HCT116 (cell line): Measurements from ENCODE around the gene BCL11B. TPM values are rescaled to one million over a fixed set of nuclear protein-coding genes. Genes with fewer than 3 reads are reported as not detected.

Experiments
- ATAC-seq: fragments of 200-7000 bp; cut with Tn5 transposase; 2 replicates; pipeline ENCODE4 v1.9.1; 2020; ENCODE audit warnings: mild to moderate bottlenecking, moderate library complexity
- BruUV-seq: library from RNA; stranded (reverse); fragments of 400-500 nt; replicated peaks from 2 replicates; lab custom pipeline; 2021; lab: Mats Ljungman, UMichigan
- CTCF ChIA-PET: fragments of 300-600 bp; sonication (Branson Sonifier 250); formaldehyde crosslinking; loops from one replicate; lab custom pipeline; 2021; ENCODE audit warnings: antibody characterized with exemption; lab: Charles Lee
- POLR2A ChIA-PET: fragments of 300-600, 350-600 bp; sonication (Branson Sonifier 250); formaldehyde crosslinking; loops from one replicate; lab custom pipeline; 2021; ENCODE audit warnings: antibody characterized with exemption; lab: Charles Lee
- RAD21 ChIA-PET, 2 experiments: fragments of 300-600 bp; sonication (Branson Sonifier 250); formaldehyde crosslinking; loops; one replicate each; lab custom pipeline; 2023; ENCODE audit warnings: low total read pairs in 2 of 2; ENCODE audit not compliant: uncharacterized antibody in 2 of 2, unreplicated experiment in 2 of 2, low non-redundant PET in 1 of 2; lab: Charles Lee
- DNase-seq: peaks from one replicate; pipeline ENCODE4 v3.0.0-alpha.2; 2010; ENCODE audit warnings: low read depth, low spot score
- H2AFZ ChIP-seq: fragments of 200-600 bp; shearing (Covaris generic), sonication (generic); 2 replicates; pipeline ENCODE4 v1.6.1; 2017; ENCODE audit warnings: low read depth, mixed run types, mixed read lengths, antibody characterized with exemption, low read length; ENCODE audit not compliant: poor library complexity, severe bottlenecking
- H3K27ac ChIP-seq: 2 replicates; pipeline ENCODE4 v1.5.1; 2012; ENCODE audit warnings: low read depth, low read length
- H3K27me3 ChIP-seq: fragments of 200-600 bp; sonication (generic); 2 replicates; pipeline ENCODE4 v1.6.1; 2016; ENCODE audit warnings: mixed run types, low read length, mixed read lengths; ENCODE audit not compliant: insufficient read depth
- H3K36me3 ChIP-seq, 2 experiments: fragments of 200-500 bp in 1 of 2; fragments of 200-600 bp in 1 of 2; sonication (Bioruptor generic) in 1 of 2; sonication (generic) in 1 of 2; 2 replicates each; pipeline versions ENCODE4 v1.5.1 to v1.6.1; 2014 to 2016; ENCODE audit warnings: low read length in 2 of 2, inconsistent platforms in 1 of 2, mixed read lengths in 1 of 2, mixed run types in 1 of 2; ENCODE audit not compliant: insufficient read depth in 2 of 2, control insufficient read depth in 1 of 2
- H3K4me1 ChIP-seq, 2 experiments: fragments of 200-600 bp in 1 of 2; sonication (generic) in 1 of 2; 2 replicates each; pipeline versions ENCODE4 v1.5.1 to v1.6.1; 2012 to 2017; ENCODE audit warnings: low read length in 2 of 2, inconsistent platforms in 1 of 2, mild to moderate bottlenecking in 1 of 2, mixed read lengths in 1 of 2, mixed run types in 1 of 2, moderate library complexity in 1 of 2; ENCODE audit not compliant: insufficient read depth in 2 of 2, control insufficient read depth in 1 of 2
- H3K4me2 ChIP-seq: fragments of 200-600 bp; sonication (generic); 2 replicates; pipeline ENCODE4 v1.6.1; 2017; ENCODE audit warnings: mixed run types, low read length, mixed read lengths
- H3K4me3 ChIP-seq, 2 experiments: fragments of 200-600 bp in 1 of 2; sonication (generic) in 1 of 2; replicated peaks in 1 of 2; 2 replicates each; pipeline ENCODE4 v1.5.1; 2011 to 2016; ENCODE audit warnings: low read length in 2 of 2, control low read depth in 1 of 2, low read depth in 1 of 2, mild to moderate bottlenecking in 1 of 2, mixed read lengths in 1 of 2, mixed run types in 1 of 2
- H3K79me2 ChIP-seq: fragments of 200-600 bp; sonication (generic); 2 replicates; pipeline ENCODE4 v1.6.1; 2017; ENCODE audit warnings: mild to moderate bottlenecking, mixed run types, low read length, moderate library complexity, mixed read lengths; ENCODE audit not compliant: insufficient read depth
- H3K9ac ChIP-seq: fragments of 200-600 bp; sonication (generic); 2 replicates; pipeline ENCODE4 v1.6.1; 2016; ENCODE audit warnings: low read length, mixed read lengths
- H3K9me2 ChIP-seq: fragments of 200-600 bp; sonication (generic), shearing (Covaris generic); 2 replicates; pipeline ENCODE4 v1.6.1; 2017; ENCODE audit warnings: mixed run types, mild to moderate bottlenecking, moderate library complexity; ENCODE audit not compliant: insufficient read depth
- H3K9me3 ChIP-seq, 2 experiments: fragments of 200-500 bp in 1 of 2; fragments of 200-600 bp in 1 of 2; sonication (Bioruptor generic) in 1 of 2; sonication (generic) in 1 of 2; 2 replicates each; pipeline ENCODE4 v1.6.1; 2014 to 2017; ENCODE audit warnings: low read length in 2 of 2, mixed read lengths in 2 of 2, inconsistent platforms in 1 of 2, low read depth in 1 of 2, mild to moderate bottlenecking in 1 of 2, mixed run types in 1 of 2, moderate library complexity in 1 of 2; ENCODE audit not compliant: control insufficient read depth in 1 of 2, insufficient read depth in 1 of 2
- H4K20me1 ChIP-seq: fragments of 200-600 bp; sonication (generic), shearing (Covaris generic); 2 replicates; pipeline ENCODE4 v1.6.1; 2017; ENCODE audit warnings: mixed run types, mild to moderate bottlenecking, moderate library complexity; ENCODE audit not compliant: insufficient read depth
- CBX3 ChIP-seq: IDR thresholded peaks from 2 replicates; pipeline ENCODE4 v1.6.1; 2012; ENCODE audit warnings: low read depth
- CEBPB ChIP-seq: IDR thresholded peaks from 2 replicates; pipeline ENCODE4 v1.6.1; 2012; ENCODE audit warnings: low read depth
- EGR1 ChIP-seq: IDR thresholded peaks from 2 replicates; pipeline ENCODE4 v1.6.1; 2012; ENCODE audit warnings: low read depth
- ELF1 ChIP-seq: IDR thresholded peaks from 2 replicates; pipeline ENCODE4 v1.6.1; 2012; ENCODE audit warnings: low read depth, borderline replicate concordance
- JUND ChIP-seq: IDR thresholded peaks from 2 replicates; pipeline ENCODE4 v1.6.1; 2012
- RAD21 ChIP-seq: IDR thresholded peaks from 2 replicates; pipeline ENCODE4 v1.6.1; 2012; ENCODE audit warnings: low read depth, mild to moderate bottlenecking
- SIN3A ChIP-seq: IDR thresholded peaks from 2 replicates; pipeline ENCODE4 v1.6.1; 2012; ENCODE audit warnings: low read depth
- SP1 ChIP-seq: IDR thresholded peaks from 2 replicates; pipeline ENCODE4 v1.6.1; 2012; ENCODE audit warnings: low read depth
- TCF7L2 ChIP-seq: IDR thresholded peaks from 2 replicates; pipeline ENCODE4 v1.7.0; 2011; ENCODE audit warnings: borderline replicate concordance, inconsistent platforms; ENCODE audit not compliant: insufficient read depth, insufficient read length; ENCODE audit errors: extremely low read depth
- ZBTB33 ChIP-seq: IDR thresholded peaks from 2 replicates; pipeline ENCODE4 v1.6.1; 2011; ENCODE audit warnings: mild to moderate bottlenecking, low read length, moderate library complexity; ENCODE audit not compliant: insufficient replicate concordance; ENCODE audit errors: extremely low read depth
- ZNF274 ChIP-seq: fragments of 200-500 bp; sonication (Bioruptor generic); IDR thresholded peaks from 2 replicates; pipeline ENCODE4 v1.6.1; 2014; ENCODE audit warnings: mild to moderate bottlenecking, low read depth, low read length, inconsistent platforms
- intact Hi-C: fragments of 100-400 bp; cut with micrococcal nuclease; formaldehyde crosslinking; loops from 2 replicates; pipeline ENCODE4 v1.10.0; 2022
- total RNA-seq: library from RNA; stranded (reverse); gene quantifications from one replicate; pipeline ENCODE4 v1.2.1, GENCODE V29; 2021; ENCODE audit not compliant: unreplicated experiment

BCL11B gene
- total RNA-seq, 1 experiment from 2014 or later, result 1.1 TPM

DNA sequence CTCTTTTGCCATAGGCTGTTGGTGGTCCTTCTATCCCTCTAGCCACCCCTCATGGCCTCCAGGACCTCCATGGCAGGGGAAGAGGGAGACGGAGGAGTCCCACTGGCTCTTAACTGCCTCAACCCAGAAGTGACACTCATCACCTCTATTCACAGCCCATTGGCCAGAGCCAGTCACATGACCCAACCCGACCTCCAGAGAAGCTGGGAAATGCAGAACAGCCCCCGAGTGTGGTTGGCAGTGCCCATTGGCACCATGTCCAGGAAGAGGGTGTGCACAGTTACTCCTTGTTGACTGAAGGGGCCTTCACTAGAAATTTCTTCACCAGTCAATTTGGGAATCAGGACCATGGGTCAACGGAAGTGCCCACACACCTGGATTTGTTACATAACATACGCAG is 17.0 kb upstream of the BCL11B start:
- Histone ChIP-seq H4K20me1 (no peaks in the 10 kb centered on the region), H3K9me3 (no peaks in the 10 kb centered on the region), H3K79me2 (no peaks in the 10 kb centered on the region), H3K9ac (no peak overlapping the region), H2AFZ (no peak overlapping the region), H3K27ac (no peak overlapping the region), H3K9me2 (no peaks in the 10 kb centered on the region), H3K4me1 (no peaks in the 10 kb centered on the region), H3K4me3 (no peak overlapping the region), H3K27me3 (no peaks in the 10 kb centered on the region), H3K36me3 (no peaks in the 10 kb centered on the region), H3K4me2 (no peak overlapping the region)
- intact Hi-C loops, result no loop called here
- RAD21 ChIA-PET, result no interaction called here
- TF ChIP-seq JUND (no peak), CBX3 (no peak), ZBTB33 (no peak), SIN3A (no peak), SP1 (no peak), TCF7L2 (no peak), RAD21 (no peak), CEBPB (no peak), ZNF274 (no peak), ELF1 (no peak), EGR1 (no peak)
- no TSS peak for BruUV-seq
- CTCF ChIA-PET, result interaction anchor here (1.3 kb wide), 1 partner anchor 31 kb away, joined by 3 read pairs; no protein-coding TSS in a partner anchor
- ATAC-seq (peak; percentile 54; the same call in 1 of the 2 replicates), DNase-seq (no peak)
- POLR2A ChIA-PET, result no interaction called here
